GM19099 (cell line): ENCODE results near the gene HELZ2.

Experiments used
- POLR2A ChIP-seq: IDR thresholded peaks from 3 replicates; pipeline ENCODE4 v1.6.1; 2011; ENCODE audit warnings: low read depth; ENCODE audit not compliant: insufficient read length; ENCODE audit errors: extremely low read depth

Gene HELZ2

GRCh38 chr20:63532449-63532971, 41.5 kb downstream of the HELZ2 start:
- no peak for TF ChIP-seq POLR2A

GRCh38 chr20:63531686-63532448, 42.2 kb downstream of the HELZ2 start:
- TF ChIP-seq POLR2A: no peak

GRCh38 chr20:63530788-63531160, 43.3 kb downstream of the HELZ2 start:
- no peak for TF ChIP-seq POLR2A

- no peak for TF ChIP-seq POLR2A
Observed at GRCh38 chr20:63529861-63530787, 43.9 kb downstream of the HELZ2 start.

GRCh38 chr20:63529180-63529860, 44.7 kb downstream of the HELZ2 start:
- TF ChIP-seq POLR2A: no peak

GRCh38 chr20:63527184-63527583, 46.9 kb downstream of the HELZ2 start:
- no peak for TF ChIP-seq POLR2A

GRCh38 chr20:63525971-63526370, 48.1 kb downstream of the HELZ2 start:
- no peak for TF ChIP-seq POLR2A

- no peak for TF ChIP-seq POLR2A
Observed at GRCh38 chr20:63525185-63525584, 48.9 kb downstream of the HELZ2 start.
